Karpas-422 (cell line): ENCODE measurements around the gene APLNR. TPM values are rescaled to one million over a fixed set of nuclear protein-coding genes. Genes with fewer than 3 reads are reported as not detected.

Source experiments
- DNase-seq: peaks from one replicate; pipeline ENCODE4 v3.0.0-alpha.2; 2015
- H2AFZ ChIP-seq: fragments of 200-600 bp; sonication (generic); 2 replicates; pipeline ENCODE4 v1.6.1; 2014; ENCODE audit warnings: antibody characterized with exemption, low read length, mixed read lengths
- H3K27ac ChIP-seq: fragments of 200-600 bp; sonication (generic); 2 replicates; pipeline ENCODE4 v1.5.1; 2014; ENCODE audit warnings: mild to moderate bottlenecking, low read length, moderate library complexity
- H3K27me3 ChIP-seq: fragments of 200-600 bp; sonication (generic); 2 replicates; pipeline ENCODE4 v1.6.1; 2014; ENCODE audit warnings: low read length, mixed read lengths
- H3K36me3 ChIP-seq: fragments of 200-600 bp; sonication (generic); 2 replicates; pipeline ENCODE4 v1.6.1; 2014; ENCODE audit warnings: low read length, mixed read lengths; ENCODE audit not compliant: insufficient read depth
- H3K4me1 ChIP-seq: fragments of 200-600 bp; sonication (generic); 2 replicates; pipeline ENCODE4 v1.6.1; 2014; ENCODE audit warnings: mild to moderate bottlenecking, low read length, mixed read lengths
- H3K4me2 ChIP-seq: fragments of 200-600 bp; sonication (generic); 2 replicates; pipeline ENCODE4 v1.6.1; 2014; ENCODE audit warnings: low read length, low read depth, mild to moderate bottlenecking; ENCODE audit not compliant: poor library complexity, severe bottlenecking
- H3K4me3 ChIP-seq: fragments of 200-600 bp; sonication (generic); 2 replicates; pipeline ENCODE4 v1.5.1; 2014; ENCODE audit warnings: mild to moderate bottlenecking, antibody characterized with exemption, low read length, mixed read lengths
- H3K79me2 ChIP-seq: fragments of 200-600 bp; sonication (generic); 2 replicates; pipeline ENCODE4 v1.6.1; 2014; ENCODE audit warnings: mild to moderate bottlenecking, low read length, mixed read lengths
- H3K9ac ChIP-seq: fragments of 200-600 bp; sonication (generic); 2 replicates; pipeline ENCODE4 v1.6.0; 2014; ENCODE audit warnings: low read length
- H3K9me2 ChIP-seq: fragments of 200-600 bp; sonication (generic), shearing (Covaris generic); replicated peaks from 2 replicates; pipeline ENCODE4 v1.6.0; 2014; ENCODE audit warnings: mild to moderate bottlenecking, low read length, moderate library complexity; ENCODE audit not compliant: insufficient read depth
- H3K9me3 ChIP-seq: fragments of 300-700, 200-600 bp; sonication (generic); 2 replicates; pipeline ENCODE4 v1.6.1; 2014; ENCODE audit warnings: low read length, mixed read lengths
- H4K20me1 ChIP-seq: fragments of 200-600 bp; sonication (generic); 2 replicates; pipeline ENCODE4 v1.6.1; 2014; ENCODE audit warnings: mild to moderate bottlenecking, antibody characterized with exemption, low read length, low read depth; ENCODE audit not compliant: insufficient read depth
- total RNA-seq: library from RNA; depleted of rRNA; stranded (reverse); fragments of >200 nt; shearing (Covaris generic); gene quantifications from 2 replicates; pipeline ENCODE4 v1.2.3, GENCODE V29; 2014; ENCODE audit warnings: low replicate concordance

APLNR gene
- total RNA-seq, 1 experiment from 2014 or later, result not detected

GRCh38 chr11:57276169-57276970 lies 39.3 kb upstream of the APLNR start:
- Histone ChIP-seq H4K20me1 (no peaks in the 10 kb centered on the region), H3K4me2 (no peak overlapping the region), H3K79me2 (no peaks in the 10 kb centered on the region), H2AFZ (no peak overlapping the region), H3K36me3 (no peaks in the 10 kb centered on the region), H3K27me3 (no peaks in the 10 kb centered on the region), H3K9ac (no peak overlapping the region), H3K9me3 (peaks cover 5% of the 10 kb centered on the region; the same call in 1 of the 2 replicates), H3K9me2 (no peaks in the 10 kb centered on the region), H3K4me3 (no peak overlapping the region), H3K27ac (no peak overlapping the region), H3K4me1 (peaks cover 9% of the 10 kb centered on the region)
- DNase-seq, result no peak

- Histone ChIP-seq H3K79me2 (no peaks in the 10 kb centered on the region), H3K9me3 (peaks cover 5% of the 10 kb centered on the region; the same call in 1 of the 2 replicates), H3K4me1 (peaks cover 9% of the 10 kb centered on the region), H3K36me3 (no peaks in the 10 kb centered on the region), H3K9me2 (no peaks in the 10 kb centered on the region), H2AFZ (no peak overlapping the region), H3K4me3 (no peak overlapping the region), H3K9ac (no peak overlapping the region), H3K4me2 (no peak overlapping the region), H4K20me1 (no peaks in the 10 kb centered on the region), H3K27me3 (no peaks in the 10 kb centered on the region), H3K27ac (no peak overlapping the region)
- no peak for DNase-seq
Measured at GRCh38 chr11:57275582-57275981, 38.5 kb upstream of the APLNR start.

GRCh38 chr11:57274904-57275498 lies 38.0 kb upstream of the APLNR start:
- Histone ChIP-seq H3K4me1 (peaks cover 9% of the 10 kb centered on the region), H3K9me2 (no peaks in the 10 kb centered on the region), H3K9me3 (peaks cover 5% of the 10 kb centered on the region; the same call in 1 of the 2 replicates), H4K20me1 (no peaks in the 10 kb centered on the region), H2AFZ (no peak overlapping the region), H3K4me3 (no peak overlapping the region), H3K9ac (no peak overlapping the region), H3K4me2 (no peak overlapping the region), H3K79me2 (no peaks in the 10 kb centered on the region), H3K27me3 (no peaks in the 10 kb centered on the region), H3K36me3 (no peaks in the 10 kb centered on the region), H3K27ac (no peak overlapping the region)
- DNase-seq, result no peak

GRCh38 chr11:57273448-57274058 lies 36.5 kb upstream of the APLNR start:
- H3K36me3 ChIP-seq, result no peaks in the 10 kb centered on the region
- no peak overlapping the region for H2AFZ ChIP-seq
- no peaks in the 10 kb centered on the region for H3K27me3 ChIP-seq
- H4K20me1 ChIP-seq, result no peaks in the 10 kb centered on the region
- H3K9me3 ChIP-seq, result peaks cover 5% of the 10 kb centered on the region; the same call in 1 of the 2 replicates
- no peak overlapping the region for H3K9ac ChIP-seq
- H3K27ac ChIP-seq, result no peak overlapping the region
- DNase-seq, result no peak
- H3K4me1 ChIP-seq, result peaks cover 9% of the 10 kb centered on the region
- no peak overlapping the region for H3K4me3 ChIP-seq
- H3K79me2 ChIP-seq, result no peaks in the 10 kb centered on the region
- no peaks in the 10 kb centered on the region for H3K9me2 ChIP-seq
- H3K4me2 ChIP-seq, result no peak overlapping the region

- Histone ChIP-seq H3K4me2 (no peak overlapping the region), H3K9me2 (no peaks in the 10 kb centered on the region), H3K4me3 (no peak overlapping the region), H3K9me3 (peaks cover 5% of the 10 kb centered on the region; the same call in 1 of the 2 replicates), H3K79me2 (no peaks in the 10 kb centered on the region), H3K4me1 (no peaks in the 10 kb centered on the region), H3K27ac (no peak overlapping the region), H3K9ac (no peak overlapping the region), H2AFZ (no peak overlapping the region), H3K27me3 (peaks cover 3% of the 10 kb centered on the region; the same call in 1 of the 2 replicates), H3K36me3 (no peaks in the 10 kb centered on the region), H4K20me1 (no peaks in the 10 kb centered on the region)
- DNase-seq, result no peak
Measured at GRCh38 chr11:57269571-57270021, 32.5 kb upstream of the APLNR start.

GRCh38 chr11:57266157-57266556 lies 29.1 kb upstream of the APLNR start:
- H3K27me3 ChIP-seq, result peaks cover 3% of the 10 kb centered on the region; the same call in 1 of the 2 replicates
- H4K20me1 ChIP-seq, result no peaks in the 10 kb centered on the region

GRCh38 chr11:57263351-57263750 lies 26.3 kb upstream of the APLNR start:
- Histone ChIP-seq H3K4me2 (no peak overlapping the region), H3K36me3 (no peaks in the 10 kb centered on the region), H3K79me2 (no peaks in the 10 kb centered on the region), H3K27me3 (peaks cover 3% of the 10 kb centered on the region; the same call in 1 of the 2 replicates), H3K9ac (no peak overlapping the region), H2AFZ (no peak overlapping the region), H3K9me2 (no peaks in the 10 kb centered on the region), H4K20me1 (no peaks in the 10 kb centered on the region), H3K4me3 (no peak overlapping the region), H3K27ac (no peak overlapping the region), H3K9me3 (no peaks in the 10 kb centered on the region), H3K4me1 (no peaks in the 10 kb centered on the region)
- no peak for DNase-seq

More at GRCh38 chr11:57266157-57266556, 29.1 kb upstream of the APLNR start:
- Histone ChIP-seq H3K4me3 (no peak overlapping the region), H3K27ac (no peak overlapping the region), H3K4me2 (no peak overlapping the region), H3K9ac (no peak overlapping the region), H3K9me2 (no peaks in the 10 kb centered on the region), H3K4me1 (no peaks in the 10 kb centered on the region), H3K36me3 (no peaks in the 10 kb centered on the region), H3K9me3 (no peaks in the 10 kb centered on the region), H2AFZ (no peak overlapping the region), H3K79me2 (no peaks in the 10 kb centered on the region)
- DNase-seq, result no peak

GRCh38 chr11:57262157-57262556 lies 25.1 kb upstream of the APLNR start:
- Histone ChIP-seq H3K4me2 (no peak overlapping the region), H3K9ac (no peak overlapping the region), H3K27ac (no peak overlapping the region), H3K4me3 (no peak overlapping the region), H3K4me1 (peaks cover 1% of the 10 kb centered on the region), H3K9me2 (no peaks in the 10 kb centered on the region), H3K36me3 (no peaks in the 10 kb centered on the region), H3K79me2 (no peaks in the 10 kb centered on the region), H3K9me3 (no peaks in the 10 kb centered on the region), H2AFZ (no peak overlapping the region), H3K27me3 (peaks cover 3% of the 10 kb centered on the region; the same call in 1 of the 2 replicates), H4K20me1 (no peaks in the 10 kb centered on the region)
- DNase-seq, result no peak
